Neural progenitor cell (in vitro differentiated cells): Measurements from ENCODE around the gene SLC14A1. TPM values are rescaled to one million over a fixed set of nuclear protein-coding genes. Genes with fewer than 3 reads are reported as not detected.

Experiments
- DNase-seq: peaks from one replicate; pipeline ENCODE4 v3.0.0-alpha.2; 2016; ENCODE audit warnings: low spot score
- H2AFZ ChIP-seq: fragments of 200-600 bp; sonication (generic); replicated peaks from 2 replicates; pipeline ENCODE4 v1.6.1; 2016; ENCODE audit warnings: antibody characterized with exemption
- H3F3A ChIP-seq: fragments of 200-600 bp; sonication (generic); 2 replicates; pipeline ENCODE4 v1.6.1; 2016; ENCODE audit warnings: antibody characterized with exemption, low read depth
- H3K27ac ChIP-seq: fragments of 200-600 bp; sonication (generic); 2 replicates; pipeline ENCODE4 v1.5.1; 2016; ENCODE audit warnings: mild to moderate bottlenecking
- H3K27me3 ChIP-seq: fragments of 200-600 bp; sonication (generic); 2 replicates; pipeline ENCODE4 v1.6.1; 2016; ENCODE audit warnings: mild to moderate bottlenecking, moderate library complexity
- H3K36me3 ChIP-seq: fragments of 200-600 bp; sonication (generic); 2 replicates; pipeline ENCODE4 v1.5.1; 2016
- H3K4me1 ChIP-seq: fragments of 200-600 bp; sonication (generic); 2 replicates; pipeline ENCODE4 v1.6.1; 2016; ENCODE audit warnings: mixed run types
- H3K4me2 ChIP-seq: fragments of 200-600 bp; sonication (generic); 2 replicates; pipeline ENCODE4 v1.6.1; 2016
- H3K4me3 ChIP-seq: fragments of 200-600 bp; sonication (generic); 2 replicates; pipeline ENCODE4 v1.5.1; 2016
- H3K79me2 ChIP-seq: fragments of 200-600 bp; sonication (generic); 2 replicates; pipeline ENCODE4 v1.6.1; 2016; ENCODE audit warnings: low read depth
- H3K9ac ChIP-seq: fragments of 200-600 bp; sonication (generic); 2 replicates; pipeline ENCODE4 v1.6.1; 2016
- H3K9me3 ChIP-seq: fragments of 200-600 bp; sonication (generic); 2 replicates; pipeline ENCODE4 v1.5.1; 2016; ENCODE audit warnings: low read depth
- H4K20me1 ChIP-seq: fragments of 200-600 bp; sonication (generic); 2 replicates; pipeline ENCODE4 v1.6.1; 2016; ENCODE audit warnings: low read depth
- H3K27ac Mint-ChIP-seq: 3 replicates; pipeline ENCODE4 v1.8.0; 2021; ENCODE audit warnings: mixed read lengths
- H3K27me3 Mint-ChIP-seq: 2 replicates; pipeline ENCODE4 v1.8.0; 2022; ENCODE audit warnings: low read depth, mild to moderate bottlenecking, inconsistent platforms, moderate library complexity, mixed read lengths; ENCODE audit not compliant: insufficient read depth
- H3K36me3 Mint-ChIP-seq: 3 replicates; pipeline ENCODE4 v1.8.0; 2021; ENCODE audit warnings: mixed read lengths
- H3K4me1 Mint-ChIP-seq: 3 replicates; pipeline ENCODE4 v1.8.0; 2021; ENCODE audit warnings: mixed read lengths
- H3K4me3 Mint-ChIP-seq: 3 replicates; pipeline ENCODE4 v1.8.0; 2021; ENCODE audit warnings: mild to moderate bottlenecking, moderate library complexity, mixed read lengths
- H3K9me3 Mint-ChIP-seq: 3 replicates; pipeline ENCODE4 v1.8.0; 2020; ENCODE audit warnings: mixed read lengths
- CTCF ChIP-seq: fragments of 200-600 bp; sonication (generic); IDR thresholded peaks from 2 replicates; pipeline ENCODE4 v1.5.1; 2017; ENCODE audit warnings: antibody characterized with exemption, mild to moderate bottlenecking
- EZH2 ChIP-seq: fragments of 200-600 bp; sonication (generic); IDR thresholded peaks from 2 replicates; pipeline ENCODE4 v1.6.1; 2017; ENCODE audit warnings: antibody characterized with exemption, mild to moderate bottlenecking, moderate library complexity
- EZH2phosphoT487 ChIP-seq: fragments of 200-600 bp; sonication (generic); IDR thresholded peaks from 2 replicates; pipeline ENCODE4 v1.6.1; 2017; ENCODE audit warnings: antibody characterized with exemption
- total RNA-seq: library from RNA; depleted of rRNA; stranded (reverse); fragments of >200 nt; gene quantifications from 2 replicates; pipeline ENCODE4 v1.2.3, GENCODE V29; 2015; ENCODE audit warnings: low replicate concordance

The SLC14A1 gene
- total RNA-seq, 1 donor from 2014 or later: not detected

GRCh38 chr18:45684341-45685115 lies 39.5 kb upstream of the SLC14A1 start:
- Histone ChIP-seq H2AFZ (no peak overlapping the region), H3K9ac (no peak overlapping the region), H3K27ac (no peak overlapping the region), H3K4me1 (no peaks in the 10 kb centered on the region), H3K4me2 (no peak overlapping the region), H3K9me3 (no peaks in the 10 kb centered on the region), H3F3A (no peaks in the 10 kb centered on the region), H3K36me3 (no peaks in the 10 kb centered on the region), H3K4me3 (no peak overlapping the region), H4K20me1 (no peaks in the 10 kb centered on the region), H3K79me2 (no peaks in the 10 kb centered on the region), H3K27me3 (no peaks in the 10 kb centered on the region)
- peaks cover 4% of the 10 kb centered on the region for H3K27me3 Mint-ChIP-seq
- H3K4me3 Mint-ChIP-seq: no peak overlapping the region
- TF ChIP-seq EZH2phosphoT487: no peak
- TF ChIP-seq CTCF: no peak
- no peak for TF ChIP-seq EZH2
- no peak overlapping the region for H3K27ac Mint-ChIP-seq
- peaks cover 18% of the 10 kb centered on the region for H3K4me1 Mint-ChIP-seq
- DNase-seq: no peak
- H3K9me3 Mint-ChIP-seq: no peaks in the 10 kb centered on the region
- no peaks in the 10 kb centered on the region for H3K36me3 Mint-ChIP-seq

GRCh38 chr18:45686891-45687611 lies 36.9 kb upstream of the SLC14A1 start:
- no peaks in the 10 kb centered on the region for H3K27me3 ChIP-seq
- Mint-ChIP-seq H3K9me3 (no peaks in the 10 kb centered on the region), H3K27me3 (peaks cover 4% of the 10 kb centered on the region), H3K4me3 (no peak overlapping the region), H3K27ac (peak overlapping the region; percentile 27), H3K4me1 (peaks cover 21% of the 10 kb centered on the region), H3K36me3 (no peaks in the 10 kb centered on the region)
- no peak for DNase-seq
- H2AFZ ChIP-seq: peak overlapping the region; percentile 63
- H3K79me2 ChIP-seq: no peaks in the 10 kb centered on the region
- no peaks in the 10 kb centered on the region for H3F3A ChIP-seq
- no peak overlapping the region for H3K27ac ChIP-seq
- no peaks in the 10 kb centered on the region for H4K20me1 ChIP-seq
- TF ChIP-seq CTCF (no peak), EZH2phosphoT487 (no peak), EZH2 (no peak)
- no peaks in the 10 kb centered on the region for H3K9me3 ChIP-seq
- H3K4me2 ChIP-seq: no peak overlapping the region
- H3K4me1 ChIP-seq: no peaks in the 10 kb centered on the region
- no peak overlapping the region for H3K4me3 ChIP-seq
- no peaks in the 10 kb centered on the region for H3K36me3 ChIP-seq
- no peak overlapping the region for H3K9ac ChIP-seq

GRCh38 chr18:45687621-45688020 lies 36.4 kb upstream of the SLC14A1 start:
- H3K4me1 ChIP-seq: no peaks in the 10 kb centered on the region
- no peaks in the 10 kb centered on the region for H3K27me3 ChIP-seq
- no peaks in the 10 kb centered on the region for H3K9me3 ChIP-seq
- H3F3A ChIP-seq: no peaks in the 10 kb centered on the region
- TF ChIP-seq CTCF: no peak
- no peak for TF ChIP-seq EZH2phosphoT487
- no peak for TF ChIP-seq EZH2
- H4K20me1 ChIP-seq: no peaks in the 10 kb centered on the region
- DNase-seq: no peak
- H3K9ac ChIP-seq: no peak overlapping the region
- no peak overlapping the region for H3K27ac ChIP-seq
- no peak overlapping the region for H2AFZ ChIP-seq
- no peak overlapping the region for H3K4me2 ChIP-seq
- no peak overlapping the region for H3K4me3 Mint-ChIP-seq
- peaks cover 4% of the 10 kb centered on the region for H3K27me3 Mint-ChIP-seq
- H3K36me3 ChIP-seq: no peaks in the 10 kb centered on the region
- H3K4me1 Mint-ChIP-seq: peaks cover 21% of the 10 kb centered on the region
- H3K79me2 ChIP-seq: no peaks in the 10 kb centered on the region
- H3K9me3 Mint-ChIP-seq: no peaks in the 10 kb centered on the region
- no peaks in the 10 kb centered on the region for H3K36me3 Mint-ChIP-seq
- H3K4me3 ChIP-seq: no peak overlapping the region
- H3K27ac Mint-ChIP-seq: no peak overlapping the region
